Endothelial cell (in vitro differentiated cells): Measurements from ENCODE around the gene MRPL24. TPM values are rescaled to one million over a fixed set of nuclear protein-coding genes. Genes with fewer than 3 reads are reported as not detected.

Source experiments
- DNase-seq: peaks from one replicate; pipeline ENCODE4 v3.0.0; 2021; ENCODE audit warnings: low spot score
- H3K27ac Mint-ChIP-seq: one replicate; pipeline ENCODE4 v1.8.0; 2021; ENCODE audit warnings: mixed read lengths, inconsistent platforms; ENCODE audit not compliant: unreplicated experiment
- H3K27me3 Mint-ChIP-seq: one replicate; pipeline ENCODE4 v1.8.0; 2021; ENCODE audit warnings: mild to moderate bottlenecking, moderate library complexity, mixed read lengths, inconsistent platforms; ENCODE audit not compliant: unreplicated experiment
- H3K36me3 Mint-ChIP-seq: one replicate; pipeline ENCODE4 v1.8.0; 2021; ENCODE audit warnings: mild to moderate bottlenecking, low read depth, mixed read lengths, inconsistent platforms; ENCODE audit not compliant: unreplicated experiment
- H3K4me1 Mint-ChIP-seq: one replicate; pipeline ENCODE4 v1.8.0; 2021; ENCODE audit warnings: mild to moderate bottlenecking, mixed read lengths, inconsistent platforms; ENCODE audit not compliant: unreplicated experiment
- H3K4me3 Mint-ChIP-seq: one replicate; pipeline ENCODE4 v1.8.0; 2021; ENCODE audit warnings: mild to moderate bottlenecking, mixed read lengths, inconsistent platforms; ENCODE audit not compliant: unreplicated experiment
- H3K9me3 Mint-ChIP-seq: one replicate; pipeline ENCODE4 v1.8.0; 2021; ENCODE audit warnings: mixed read lengths, inconsistent platforms; ENCODE audit not compliant: unreplicated experiment
- total RNA-seq: library from RNA; stranded (reverse); fragmentation: NEBNext Ultra II Directional; extraction: Animal tissue kit (Norgen Biotek cat#: 25700); gene quantifications from one replicate; pipeline ENCODE4 v1.2.1, GENCODE V29; 2021; ENCODE audit not compliant: unreplicated experiment
- TF ChIP-seq, protein P1 (sequence below): fragments of 200-600 bp; sonication (generic); IDR thresholded peaks from one replicate; pipeline ENCODE4 v1.5.0; 2021; ENCODE audit warnings: antibody characterized with exemption; ENCODE audit not compliant: unreplicated experiment

The MRPL24 gene
- total RNA-seq, 1 donor from 2014 or later, result 26.7 TPM

DNA sequence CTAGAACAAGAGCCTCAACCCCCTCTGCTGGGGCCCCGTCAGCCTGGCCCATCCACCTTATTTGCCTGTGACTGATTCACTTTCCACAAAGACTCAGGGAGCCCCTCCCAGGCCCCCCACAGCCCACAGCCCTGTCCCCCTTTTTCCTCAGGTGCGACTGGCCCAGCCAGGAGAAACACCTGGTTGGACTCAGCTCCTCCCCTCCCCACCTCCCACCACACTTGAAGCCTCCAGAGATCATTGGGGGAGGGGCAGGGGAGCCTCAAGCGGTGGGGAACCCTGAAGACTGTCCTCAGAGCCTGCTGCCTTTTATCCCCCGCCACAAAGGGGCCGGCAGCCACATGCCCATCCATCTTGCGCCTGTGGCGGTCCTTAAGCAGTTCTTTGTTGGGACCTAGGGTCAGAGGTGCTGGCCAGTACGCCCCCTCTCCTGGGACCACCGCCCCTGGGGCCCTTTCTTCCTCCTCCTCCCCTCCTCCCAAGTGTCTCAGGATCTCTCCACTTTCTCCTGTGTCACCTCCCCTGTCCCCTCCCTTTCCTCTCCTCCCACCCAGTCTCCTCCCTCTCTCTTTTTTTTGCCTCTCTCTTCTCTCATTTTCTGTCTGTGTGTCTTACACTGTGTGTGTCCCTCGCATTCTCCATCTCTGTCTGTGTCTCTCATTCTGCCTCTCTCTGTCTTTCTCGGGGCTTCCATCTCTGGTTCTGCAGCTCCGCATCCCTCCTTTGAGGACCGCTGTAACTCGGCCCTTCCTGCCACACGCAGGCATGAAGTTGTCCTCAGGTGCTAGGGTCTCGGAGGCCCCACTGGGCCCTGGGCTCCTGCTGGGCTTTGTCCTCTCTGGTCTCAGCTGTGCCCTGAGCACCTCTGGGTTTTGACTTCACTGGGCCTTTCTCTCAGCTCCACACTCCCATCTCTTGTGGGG is 47.7 kb downstream of the MRPL24 start:
- H3K4me3 Mint-ChIP-seq, result peak overlapping the region; percentile 68
- H3K27ac Mint-ChIP-seq, result no peak overlapping the region
- DNase-seq, result no peak
- H3K9me3 Mint-ChIP-seq, result no peaks in the 10 kb centered on the region
- TF ChIP-seq, protein P1, sequence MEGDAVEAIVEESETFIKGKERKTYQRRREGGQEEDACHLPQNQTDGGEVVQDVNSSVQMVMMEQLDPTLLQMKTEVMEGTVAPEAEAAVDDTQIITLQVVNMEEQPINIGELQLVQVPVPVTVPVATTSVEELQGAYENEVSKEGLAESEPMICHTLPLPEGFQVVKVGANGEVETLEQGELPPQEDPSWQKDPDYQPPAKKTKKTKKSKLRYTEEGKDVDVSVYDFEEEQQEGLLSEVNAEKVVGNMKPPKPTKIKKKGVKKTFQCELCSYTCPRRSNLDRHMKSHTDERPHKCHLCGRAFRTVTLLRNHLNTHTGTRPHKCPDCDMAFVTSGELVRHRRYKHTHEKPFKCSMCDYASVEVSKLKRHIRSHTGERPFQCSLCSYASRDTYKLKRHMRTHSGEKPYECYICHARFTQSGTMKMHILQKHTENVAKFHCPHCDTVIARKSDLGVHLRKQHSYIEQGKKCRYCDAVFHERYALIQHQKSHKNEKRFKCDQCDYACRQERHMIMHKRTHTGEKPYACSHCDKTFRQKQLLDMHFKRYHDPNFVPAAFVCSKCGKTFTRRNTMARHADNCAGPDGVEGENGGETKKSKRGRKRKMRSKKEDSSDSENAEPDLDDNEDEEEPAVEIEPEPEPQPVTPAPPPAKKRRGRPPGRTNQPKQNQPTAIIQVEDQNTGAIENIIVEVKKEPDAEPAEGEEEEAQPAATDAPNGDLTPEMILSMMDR, result no peak
- peaks cover 8% of the 10 kb centered on the region for H3K36me3 Mint-ChIP-seq
- H3K4me1 Mint-ChIP-seq, result peaks cover 37% of the 10 kb centered on the region
- H3K27me3 Mint-ChIP-seq, result peaks cover 23% of the 10 kb centered on the region

DNA sequence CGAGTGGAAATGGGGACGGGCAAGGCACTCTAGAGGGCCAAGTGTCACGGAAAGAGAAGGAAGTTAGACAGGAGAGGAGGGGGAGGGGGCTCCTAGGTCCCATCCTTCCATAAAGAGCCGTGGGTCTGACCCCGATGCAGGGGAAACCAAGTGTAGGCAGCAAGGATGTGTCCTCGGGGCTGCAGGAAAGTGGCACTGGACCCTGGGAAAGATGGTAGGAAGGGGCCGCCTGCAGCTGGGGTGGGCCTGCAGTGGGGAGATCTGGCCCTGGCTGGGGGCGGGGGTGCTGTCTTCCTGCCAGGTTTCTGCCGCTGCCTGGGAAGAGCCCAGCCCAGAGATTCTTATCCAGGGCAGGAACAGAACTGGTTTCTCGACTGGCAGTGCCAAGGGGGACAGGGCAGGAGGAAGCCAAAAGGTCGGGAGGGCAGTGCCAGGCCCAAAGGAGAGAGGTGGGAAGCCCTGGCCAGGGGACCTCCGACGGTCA is 48.4 kb downstream of the MRPL24 start:
- DNase-seq, result no peak
- no peak overlapping the region for H3K27ac Mint-ChIP-seq
- H3K4me3 Mint-ChIP-seq, result peak overlapping the region; percentile 60
- peaks cover 8% of the 10 kb centered on the region for H3K36me3 Mint-ChIP-seq
- H3K27me3 Mint-ChIP-seq, result peaks cover 23% of the 10 kb centered on the region
- H3K9me3 Mint-ChIP-seq, result no peaks in the 10 kb centered on the region
- H3K4me1 Mint-ChIP-seq, result peaks cover 37% of the 10 kb centered on the region
- TF ChIP-seq, protein P1, result no peak

DNA sequence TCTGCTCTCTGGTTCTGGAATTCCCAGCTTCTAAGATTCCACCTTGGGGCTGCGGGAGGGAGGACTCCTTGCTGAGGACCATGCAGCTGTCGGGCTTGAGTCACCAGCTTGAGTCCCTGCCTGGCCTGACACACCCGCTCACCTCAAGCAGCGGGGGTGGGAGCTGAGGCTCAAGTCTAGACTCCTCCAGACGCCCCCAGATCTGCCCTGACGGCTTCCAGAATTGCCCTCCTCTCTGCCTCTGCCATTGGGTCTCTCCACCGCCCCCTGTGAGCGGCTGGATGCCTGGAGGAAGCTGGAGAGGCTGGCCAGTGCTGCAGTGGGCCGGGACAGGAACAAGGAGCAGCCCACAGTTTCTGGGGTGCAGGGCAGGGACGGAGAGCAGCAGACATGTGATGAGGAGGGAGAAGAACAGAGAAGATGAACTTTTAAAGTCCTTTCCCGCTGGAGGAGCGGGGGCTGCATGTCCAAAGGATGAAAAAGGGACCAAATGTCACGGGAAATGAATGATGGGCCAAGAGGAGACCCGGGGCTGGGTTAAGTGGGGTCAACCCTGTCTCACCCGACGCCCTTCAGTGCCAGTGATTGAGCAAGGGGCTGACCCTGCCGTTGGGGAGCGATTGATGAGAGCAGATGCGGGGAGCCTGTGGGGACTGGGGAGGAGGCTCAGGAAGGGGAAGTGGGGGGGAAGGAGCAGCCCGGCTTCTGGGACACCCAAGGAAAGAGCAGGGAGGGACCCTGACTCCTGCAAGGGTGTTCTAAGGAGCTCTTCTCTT is 49.0 kb downstream of the MRPL24 start:
- DNase-seq, result peak; percentile 49
- Mint-ChIP-seq H3K36me3 (peaks cover 8% of the 10 kb centered on the region), H3K4me3 (peak overlapping the region; percentile 60)

DNA sequence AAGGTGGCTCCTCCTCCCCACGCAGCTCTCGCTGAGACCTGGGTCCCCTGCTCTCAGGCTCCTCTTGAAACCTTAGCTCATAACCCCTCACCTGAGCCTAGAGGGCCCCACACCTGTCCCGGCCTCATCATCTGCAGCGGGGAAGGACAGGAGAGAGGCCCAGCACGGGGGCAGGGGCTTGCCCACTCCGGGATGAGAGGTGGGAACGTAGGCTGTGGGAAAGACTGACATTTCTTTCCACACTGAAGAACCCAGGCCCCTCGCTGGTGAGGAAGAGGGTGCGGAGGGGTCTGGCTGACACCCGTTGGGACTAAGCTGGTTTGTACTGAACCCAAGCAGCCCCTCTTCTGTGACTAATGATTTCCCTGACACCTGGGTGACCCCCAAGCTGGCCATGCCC is 49.7 kb downstream of the MRPL24 start:
- Mint-ChIP-seq H3K27ac (no peak overlapping the region), H3K9me3 (no peaks in the 10 kb centered on the region), H3K4me3 (no peak overlapping the region), H3K4me1 (peaks cover 37% of the 10 kb centered on the region), H3K27me3 (peaks cover 21% of the 10 kb centered on the region), H3K36me3 (peaks cover 8% of the 10 kb centered on the region)
- TF ChIP-seq, protein P1, result no peak
- DNase-seq, result no peak

More for the DNA sequence above, 49.0 kb downstream of the MRPL24 start:
- Mint-ChIP-seq H3K27ac (no peak overlapping the region), H3K4me1 (peaks cover 37% of the 10 kb centered on the region), H3K27me3 (peaks cover 23% of the 10 kb centered on the region), H3K9me3 (no peaks in the 10 kb centered on the region)
- TF ChIP-seq, protein P1, result no peak
